Osteoblast (primary cell): ENCODE data around the gene SPPL2C. TPM values are rescaled to one million over a fixed set of nuclear protein-coding genes. Genes with fewer than 3 reads are reported as not detected.

Experiments used
- DNase-seq: peaks from one replicate; pipeline ENCODE4 v3.0.0; 2011; ENCODE audit warnings: low spot score, mixed read lengths; ENCODE audit not compliant: insufficient read length; ENCODE audit errors: missing footprints
- H2AFZ ChIP-seq: 2 replicates; pipeline ENCODE4 v1.6.0; 2011; ENCODE audit warnings: mild to moderate bottlenecking, low read length
- H3K27ac ChIP-seq: 2 replicates; pipeline ENCODE4 v1.5.1; 2011; ENCODE audit warnings: mild to moderate bottlenecking, low read depth, low read length, moderate library complexity
- H3K27me3 ChIP-seq: 2 replicates; pipeline ENCODE4 v1.6.0; 2012; ENCODE audit warnings: mild to moderate bottlenecking, control low read depth, inconsistent platforms, low read length, moderate library complexity; ENCODE audit not compliant: insufficient read depth
- H3K36me3 ChIP-seq: 2 replicates; pipeline ENCODE4 v1.5.1; 2011; ENCODE audit warnings: mild to moderate bottlenecking, low read length, control low read depth, moderate library complexity; ENCODE audit not compliant: insufficient read depth
- H3K4me1 ChIP-seq: 2 replicates; pipeline ENCODE4 v1.5.1; 2011; ENCODE audit warnings: mild to moderate bottlenecking, low read length, control low read depth, moderate library complexity; ENCODE audit not compliant: insufficient read depth
- H3K4me2 ChIP-seq: 2 replicates; pipeline ENCODE4 v1.6.0; 2011; ENCODE audit warnings: mild to moderate bottlenecking, low read length; ENCODE audit not compliant: insufficient read depth
- H3K4me3 ChIP-seq: fragments of 200-600 bp; sonication (generic); 3 replicates; pipeline ENCODE4 v1.5.1; 2012; ENCODE audit warnings: mild to moderate bottlenecking, low read length, inconsistent platforms; ENCODE audit not compliant: insufficient read depth
- H3K79me2 ChIP-seq: 2 replicates; pipeline ENCODE4 v1.6.0; 2012; ENCODE audit warnings: mild to moderate bottlenecking, low read length, control low read depth, inconsistent platforms; ENCODE audit not compliant: insufficient read depth
- H3K9me3 ChIP-seq: 2 replicates; pipeline ENCODE4 v1.5.1; 2011; ENCODE audit warnings: low read depth, low read length, control low read depth
- H4K20me1 ChIP-seq: 2 replicates; pipeline ENCODE4 v1.6.0; 2012; ENCODE audit warnings: mild to moderate bottlenecking, low read length, control low read depth; ENCODE audit not compliant: insufficient read depth
- total RNA-seq: library from RNA; depleted of rRNA; stranded (reverse); fragments of >200 nt; gene quantifications from 2 replicates; pipeline ENCODE4 v1.2.3, GENCODE V29; 2012
- TF ChIP-seq, protein P1 (sequence below): IDR thresholded peaks from 2 replicates; pipeline ENCODE4 v1.5.1; 2011; ENCODE audit warnings: mild to moderate bottlenecking, low read depth, low read length, moderate library complexity; ENCODE audit errors: extremely low read depth

SPPL2C gene
- total RNA-seq, 1 donor: not detected

DNA sequence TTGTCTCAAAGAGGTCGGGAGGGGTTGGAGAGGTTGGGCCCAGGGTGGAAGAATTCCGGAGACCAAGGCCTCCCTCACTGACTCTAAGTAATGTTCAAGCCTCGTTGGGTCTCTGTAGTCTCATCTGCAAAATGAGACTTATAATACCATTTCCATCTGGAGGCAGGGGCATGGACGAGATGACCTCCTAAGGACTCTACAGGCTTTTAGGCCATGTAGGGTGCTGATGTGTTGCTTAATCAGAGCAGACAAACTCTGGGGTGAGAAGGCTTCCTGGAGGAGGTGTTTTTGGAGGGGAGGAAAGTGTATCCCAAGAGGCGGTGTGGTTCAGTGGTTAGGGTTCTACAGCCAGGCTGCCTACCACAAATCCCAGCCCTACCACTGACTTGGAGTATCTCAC is 3.1 kb downstream of the SPPL2C start:
- TF ChIP-seq, protein P1, sequence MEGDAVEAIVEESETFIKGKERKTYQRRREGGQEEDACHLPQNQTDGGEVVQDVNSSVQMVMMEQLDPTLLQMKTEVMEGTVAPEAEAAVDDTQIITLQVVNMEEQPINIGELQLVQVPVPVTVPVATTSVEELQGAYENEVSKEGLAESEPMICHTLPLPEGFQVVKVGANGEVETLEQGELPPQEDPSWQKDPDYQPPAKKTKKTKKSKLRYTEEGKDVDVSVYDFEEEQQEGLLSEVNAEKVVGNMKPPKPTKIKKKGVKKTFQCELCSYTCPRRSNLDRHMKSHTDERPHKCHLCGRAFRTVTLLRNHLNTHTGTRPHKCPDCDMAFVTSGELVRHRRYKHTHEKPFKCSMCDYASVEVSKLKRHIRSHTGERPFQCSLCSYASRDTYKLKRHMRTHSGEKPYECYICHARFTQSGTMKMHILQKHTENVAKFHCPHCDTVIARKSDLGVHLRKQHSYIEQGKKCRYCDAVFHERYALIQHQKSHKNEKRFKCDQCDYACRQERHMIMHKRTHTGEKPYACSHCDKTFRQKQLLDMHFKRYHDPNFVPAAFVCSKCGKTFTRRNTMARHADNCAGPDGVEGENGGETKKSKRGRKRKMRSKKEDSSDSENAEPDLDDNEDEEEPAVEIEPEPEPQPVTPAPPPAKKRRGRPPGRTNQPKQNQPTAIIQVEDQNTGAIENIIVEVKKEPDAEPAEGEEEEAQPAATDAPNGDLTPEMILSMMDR: no peak
- no peak overlapping the region for H3K4me2 ChIP-seq
- H3K9me3 ChIP-seq: no peaks in the 10 kb centered on the region
- H3K79me2 ChIP-seq: no peaks in the 10 kb centered on the region
- H3K4me1 ChIP-seq: no peaks in the 10 kb centered on the region
- no peaks in the 10 kb centered on the region for H4K20me1 ChIP-seq
- no peaks in the 10 kb centered on the region for H3K27me3 ChIP-seq
- H3K27ac ChIP-seq: no peak overlapping the region
- no peak overlapping the region for H2AFZ ChIP-seq
- H3K36me3 ChIP-seq: no peaks in the 10 kb centered on the region
- no peak overlapping the region for H3K4me3 ChIP-seq
- DNase-seq: peak; percentile 30

DNA sequence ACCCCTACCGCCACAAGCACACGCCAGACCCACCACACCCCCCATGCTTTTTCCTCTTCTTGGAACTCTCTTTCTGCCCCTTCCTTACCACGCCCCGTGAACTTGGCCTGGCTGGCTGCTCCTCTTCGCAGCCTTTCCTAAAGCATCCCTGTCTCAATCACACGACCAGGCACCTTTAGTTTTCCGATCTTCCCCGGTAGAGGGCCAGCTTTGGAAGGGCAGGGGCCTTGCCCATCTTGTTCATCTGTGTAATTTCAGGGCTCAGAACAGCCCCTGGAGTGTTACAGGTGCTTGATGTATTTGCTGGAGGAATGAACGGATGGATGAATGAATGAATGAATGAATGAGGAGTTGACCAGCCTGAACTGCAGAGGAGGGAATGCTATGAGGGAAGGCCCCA is 3.7 kb downstream of the SPPL2C start:
- H4K20me1 ChIP-seq: no peaks in the 10 kb centered on the region
- H3K4me1 ChIP-seq: no peaks in the 10 kb centered on the region
- H3K79me2 ChIP-seq: no peaks in the 10 kb centered on the region
- no peak overlapping the region for H3K27ac ChIP-seq
- H3K9me3 ChIP-seq: no peaks in the 10 kb centered on the region
- H3K4me2 ChIP-seq: no peak overlapping the region
- DNase-seq: peak; percentile 58
- no peaks in the 10 kb centered on the region for H3K27me3 ChIP-seq
- no peak overlapping the region for H2AFZ ChIP-seq
- TF ChIP-seq, protein P1: no peak
- H3K4me3 ChIP-seq: no peak overlapping the region
- H3K36me3 ChIP-seq: no peaks in the 10 kb centered on the region

DNA sequence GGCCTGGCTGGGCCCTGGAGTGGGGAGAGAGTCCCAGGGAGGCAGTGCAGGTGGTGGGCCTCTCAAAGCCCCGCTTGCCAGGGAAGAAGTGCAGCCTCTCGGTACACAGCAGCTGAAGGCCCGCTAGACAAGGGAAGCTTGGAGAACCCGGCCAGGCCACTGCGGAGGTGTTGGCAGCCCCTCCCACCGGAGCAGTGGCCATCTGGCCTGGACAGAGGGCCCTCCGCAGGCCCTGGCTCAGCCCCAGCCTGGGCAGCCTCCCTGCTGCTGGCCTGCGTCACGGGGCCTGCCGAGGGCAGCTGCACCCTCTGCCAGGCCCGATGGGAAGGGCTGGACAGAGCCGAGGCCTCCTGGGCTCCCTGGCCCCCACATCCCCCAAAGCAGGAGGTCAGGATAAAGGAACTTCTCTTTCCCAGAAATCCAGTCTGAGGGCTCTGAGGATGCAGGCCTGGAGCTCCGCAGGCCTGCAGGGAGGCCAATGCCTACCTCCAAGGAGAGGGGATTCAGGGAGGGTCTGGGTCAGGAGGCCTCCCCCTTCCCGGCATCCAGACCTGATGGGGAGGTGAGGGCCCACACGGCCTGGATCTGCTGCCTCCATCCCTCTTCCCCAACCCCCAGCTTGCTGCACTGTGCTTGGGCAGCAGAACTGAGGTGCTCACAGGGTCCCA is 4.3 kb downstream of the SPPL2C start:
- H3K4me1 ChIP-seq: no peaks in the 10 kb centered on the region
- no peak overlapping the region for H3K4me2 ChIP-seq
- peak; percentile 66 for DNase-seq
- H4K20me1 ChIP-seq: no peaks in the 10 kb centered on the region
- TF ChIP-seq, protein P1: no peak
- no peaks in the 10 kb centered on the region for H3K9me3 ChIP-seq
- H3K36me3 ChIP-seq: no peaks in the 10 kb centered on the region
- H2AFZ ChIP-seq: no peak overlapping the region
- H3K27me3 ChIP-seq: no peaks in the 10 kb centered on the region
- no peak overlapping the region for H3K4me3 ChIP-seq
- H3K79me2 ChIP-seq: no peaks in the 10 kb centered on the region
- H3K27ac ChIP-seq: no peak overlapping the region

DNA sequence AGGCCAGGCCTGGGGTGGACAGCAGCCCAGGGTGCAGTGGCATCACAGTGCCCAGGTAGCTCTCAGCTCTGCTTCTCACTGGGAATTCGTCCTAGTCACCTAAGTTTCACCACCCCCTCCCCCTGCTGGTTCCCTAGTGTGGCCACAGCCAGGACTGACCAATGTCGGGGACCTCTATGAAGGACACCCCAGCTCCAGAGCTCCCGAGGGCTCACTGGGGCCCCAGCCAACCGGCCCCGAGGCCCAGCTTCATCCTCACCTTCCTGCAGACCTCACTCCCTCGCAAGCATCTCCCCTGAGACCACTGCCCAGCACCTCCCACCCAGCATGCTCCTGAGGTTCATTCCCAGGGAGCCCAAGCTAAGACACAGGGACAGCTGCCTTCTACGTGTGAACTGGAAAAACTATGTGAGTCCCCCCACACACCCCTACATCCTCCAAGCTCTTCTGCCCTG is 4.9 kb downstream of the SPPL2C start:
- Histone ChIP-seq H3K4me3 (no peak overlapping the region), H4K20me1 (no peaks in the 10 kb centered on the region), H3K36me3 (no peaks in the 10 kb centered on the region), H3K27ac (no peak overlapping the region), H3K27me3 (no peaks in the 10 kb centered on the region), H3K9me3 (no peaks in the 10 kb centered on the region), H2AFZ (no peak overlapping the region), H3K4me2 (no peak overlapping the region), H3K79me2 (no peaks in the 10 kb centered on the region), H3K4me1 (no peaks in the 10 kb centered on the region)
- DNase-seq: no peak
- TF ChIP-seq, protein P1: no peak
